Left colon (tissue), 2 donors: ENCODE measurements around the gene HIBADH. TPM values are rescaled to one million over a fixed set of nuclear protein-coding genes. Genes with fewer than 3 reads are reported as not detected.
A peak's percentile ranks its signal among the peaks of the same experiment; 100 is the strongest.

Source experiments
- ATAC-seq: fragments of 200-7000 bp; cut with Tn5 transposase; one replicate; pipeline ENCODE4 v1.9.1; 2020; ENCODE audit warnings: mild to moderate bottlenecking, moderate library complexity
- DNase-seq, 2 donors: peaks; one replicate each; pipeline ENCODE4 v3.0.0-alpha.2; 2020
- intact Hi-C, 2 donors: fragments of 100-400 bp; cut with DNase I in 1 of 2; cut with micrococcal nuclease in 1 of 2; formaldehyde crosslinking; loops; one replicate each; pipeline versions ENCODE4 v1.11.2 to v1.14.0; 2022; cut with DNase I, micrococcal nuclease
- total RNA-seq, 2 donors: library from RNA; stranded (reverse); fragmentation: NEBNext Ultra II Directional; extraction: Animal tissue kit (Norgen Biotek cat#: 25700); gene quantifications; one replicate each; pipeline ENCODE4 v1.2.1, GENCODE V29; 2021
- donor health status: DM: no; HTN: no; CAD: no.
- donor health status: DM: yes; HTN: yes; CAD: no.

HIBADH gene
- total RNA-seq, 2 donors from 2014 or later: 25.4 to 38.6 TPM

- ATAC-seq (peak; percentile 68), DNase-seq (no peak)
- intact Hi-C loops: loop anchor here in 1 of 2 donors (10.0 kb wide), 1 partner anchor 362 kb away; no protein-coding TSS in a partner anchor
These were observed 86.2 kb downstream of the HIBADH start for GRCh38 chr7:27576360-27576944.

- DNase-seq (no peak), ATAC-seq (no peak)
- intact Hi-C loops: loop anchor here in 1 of 2 donors (10.0 kb wide), 1 partner anchor 361 kb away; no protein-coding TSS in a partner anchor
These were observed 87.1 kb downstream of the HIBADH start for GRCh38 chr7:27575613-27576012.

GRCh38 chr7:27569106-27569505 is 93.6 kb downstream of the HIBADH start:
- no peak for DNase-seq
- intact Hi-C loops: no loop called here
- no peak for ATAC-seq

GRCh38 chr7:27567266-27567665 is 95.4 kb downstream of the HIBADH start:
- no peak for DNase-seq
- no peak for ATAC-seq
- intact Hi-C loops: no loop called here

GRCh38 chr7:27564881-27565482 is 97.7 kb downstream of the HIBADH start:
- intact Hi-C loops: no loop called here
- ATAC-seq (no peak), DNase-seq (no peak)

GRCh38 chr7:27560706-27561235 is 101.9 kb downstream of the HIBADH start:
- DNase-seq (no peak), ATAC-seq (no peak)
- intact Hi-C loops: no loop called here

- DNase-seq (no peak), ATAC-seq (no peak)
- intact Hi-C loops: no loop called here
These were observed 107.0 kb downstream of the HIBADH start for GRCh38 chr7:27555670-27556069.

- DNase-seq: no peak
- ATAC-seq: peak; percentile 53
- intact Hi-C loops: no loop called here
These were observed 107.9 kb downstream of the HIBADH start for GRCh38 chr7:27554826-27555225.

GRCh38 chr7:27553273-27553672 is 109.4 kb downstream of the HIBADH start:
- ATAC-seq (no peak), DNase-seq (no peak)
- intact Hi-C loops: no loop called here

- DNase-seq (no peak), ATAC-seq (no peak)
- intact Hi-C loops: no loop called here
These were observed 110.8 kb downstream of the HIBADH start for GRCh38 chr7:27551803-27552400.

GRCh38 chr7:27549606-27550005 is 113.1 kb downstream of the HIBADH start:
- intact Hi-C loops: no loop called here
- no peak for DNase-seq

GRCh38 chr7:27548304-27548703 is 114.4 kb downstream of the HIBADH start:
- ATAC-seq: no peak
- intact Hi-C loops: no loop called here
- no peak for DNase-seq

More at GRCh38 chr7:27549606-27550005, 113.1 kb downstream of the HIBADH start:
- ATAC-seq: no peak

- no peak for DNase-seq
- intact Hi-C loops: no loop called here
- no peak for ATAC-seq
These were observed 115.3 kb downstream of the HIBADH start for GRCh38 chr7:27547401-27547800.

- DNase-seq: no peak
- intact Hi-C loops: no loop called here
- ATAC-seq: no peak
These were observed 116.1 kb downstream of the HIBADH start for GRCh38 chr7:27546610-27547009.

GRCh38 chr7:27535795-27536194 is 126.9 kb downstream of the HIBADH start:
- DNase-seq (no peak), ATAC-seq (no peak)
- intact Hi-C loops: no loop called here

GRCh38 chr7:27533652-27534081 is 129.0 kb downstream of the HIBADH start:
- DNase-seq: no peak
- intact Hi-C loops: no loop called here
- ATAC-seq: no peak

- intact Hi-C loops: no loop called here
- no peak for ATAC-seq
- no peak for DNase-seq
These were observed 130.4 kb downstream of the HIBADH start for GRCh38 chr7:27532314-27532713.

- ATAC-seq (no peak), DNase-seq (no peak)
- intact Hi-C loops: no loop called here
These were observed 135.4 kb downstream of the HIBADH start for GRCh38 chr7:27527348-27527714.

GRCh38 chr7:27526611-27527347 is 135.9 kb downstream of the HIBADH start:
- no peak for ATAC-seq
- intact Hi-C loops: no loop called here

GRCh38 chr7:27526131-27526530 is 136.6 kb downstream of the HIBADH start:
- DNase-seq: no peak
- ATAC-seq: no peak
- intact Hi-C loops: no loop called here

More at GRCh38 chr7:27526611-27527347, 135.9 kb downstream of the HIBADH start:
- DNase-seq: no peak
